HG02623 (cell line): ENCODE results near the gene TTC38.

Source experiments
- ATAC-seq: cut with Tn5 transposase; IDR thresholded peaks from one replicate; pipeline ENCODE4 v1.9.1; 2021; ENCODE audit warnings: moderate library complexity; ENCODE audit not compliant: unreplicated experiment

The TTC38 gene

DNA sequence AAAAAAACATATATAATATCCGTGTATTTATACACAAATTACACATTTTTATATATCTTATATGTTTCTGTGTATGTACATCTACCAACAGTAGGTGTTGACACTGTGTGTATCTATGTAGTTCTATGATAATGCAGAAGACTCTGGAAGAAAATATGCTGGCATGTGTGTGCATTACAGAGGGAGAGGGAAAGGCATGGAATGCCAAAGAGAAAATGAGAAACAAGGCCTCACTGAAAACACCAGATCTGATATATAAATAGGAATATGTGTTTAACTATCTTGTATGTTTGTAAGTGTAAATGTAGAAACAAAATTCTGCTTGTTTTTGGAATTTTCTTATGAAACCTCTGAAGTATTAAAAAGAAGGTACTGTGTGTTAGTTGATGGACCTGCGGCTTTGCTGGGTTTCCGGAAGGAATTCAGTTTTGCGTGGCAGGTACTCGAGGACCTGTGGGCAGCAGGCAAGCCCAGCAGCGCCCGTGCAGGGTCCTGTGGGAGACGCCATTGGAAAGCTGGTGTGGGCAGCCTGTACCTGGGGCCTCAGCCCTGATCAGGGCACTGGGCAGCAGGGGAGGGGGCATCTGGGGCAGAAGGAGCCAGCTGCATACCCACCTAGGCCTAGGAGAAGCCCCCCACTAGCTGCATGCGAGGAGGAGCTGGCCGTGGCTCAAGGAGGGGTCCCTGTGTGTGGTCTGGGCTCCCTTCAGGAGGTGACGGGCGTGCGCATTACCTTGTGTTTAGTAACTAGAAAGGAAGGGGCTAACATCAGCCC, 60.1 kb downstream of the TTC38 start:
- ATAC-seq: no peak

GRCh38 chr22:46328797-46329196, 61.0 kb downstream of the TTC38 start:
- ATAC-seq: no peak

DNA sequence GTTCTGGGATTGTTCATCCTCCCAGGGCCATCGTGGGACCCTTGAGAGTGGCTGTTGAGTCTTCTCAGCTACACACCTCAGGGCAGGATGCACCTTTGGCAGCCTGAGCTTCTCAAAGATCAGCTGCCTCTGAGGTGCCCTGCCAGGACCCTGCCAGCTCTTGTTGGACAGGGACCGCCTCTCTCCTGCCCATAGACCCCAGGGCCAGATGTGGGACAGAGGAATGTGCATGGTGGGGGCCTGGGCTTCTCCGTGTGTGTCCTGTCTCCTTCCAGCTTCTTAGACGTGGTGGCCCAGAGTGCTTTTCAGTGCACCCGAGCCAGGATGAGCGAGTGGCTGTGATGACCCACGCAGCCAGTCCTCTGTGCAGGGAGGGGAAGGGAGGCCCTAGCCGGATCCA, 61.8 kb downstream of the TTC38 start:
- no peak for ATAC-seq

DNA sequence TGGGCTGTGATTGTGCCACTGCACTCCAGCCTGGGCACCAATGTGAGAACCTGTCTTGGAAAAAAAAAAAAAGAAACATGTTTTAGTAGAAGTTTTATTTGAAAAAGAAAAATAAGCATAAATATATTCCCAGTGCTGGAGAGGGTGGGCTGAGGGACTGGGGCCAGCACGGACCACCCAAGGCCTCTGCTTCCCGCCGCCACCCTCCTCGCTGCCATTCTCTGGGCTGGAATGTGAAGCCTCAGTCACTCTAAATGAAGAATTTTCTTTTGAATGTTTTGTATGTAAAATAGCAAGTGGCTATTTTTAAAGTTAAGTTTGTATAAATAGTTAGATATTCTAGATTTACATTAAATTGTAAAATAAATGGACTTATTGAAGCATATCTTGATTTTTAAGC, 62.6 kb downstream of the TTC38 start:
- no peak for ATAC-seq

GRCh38 chr22:46331496-46331895, 63.7 kb downstream of the TTC38 start:
- no peak for ATAC-seq

GRCh38 chr22:46335201-46336118, 67.7 kb downstream of the TTC38 start, which contains the start of gene TRMU:
TRMU (plus strand) TSS chr22:46335714; CDS start chr22:46335765, 51 bp downstream.
- ATAC-seq: no peak

DNA sequence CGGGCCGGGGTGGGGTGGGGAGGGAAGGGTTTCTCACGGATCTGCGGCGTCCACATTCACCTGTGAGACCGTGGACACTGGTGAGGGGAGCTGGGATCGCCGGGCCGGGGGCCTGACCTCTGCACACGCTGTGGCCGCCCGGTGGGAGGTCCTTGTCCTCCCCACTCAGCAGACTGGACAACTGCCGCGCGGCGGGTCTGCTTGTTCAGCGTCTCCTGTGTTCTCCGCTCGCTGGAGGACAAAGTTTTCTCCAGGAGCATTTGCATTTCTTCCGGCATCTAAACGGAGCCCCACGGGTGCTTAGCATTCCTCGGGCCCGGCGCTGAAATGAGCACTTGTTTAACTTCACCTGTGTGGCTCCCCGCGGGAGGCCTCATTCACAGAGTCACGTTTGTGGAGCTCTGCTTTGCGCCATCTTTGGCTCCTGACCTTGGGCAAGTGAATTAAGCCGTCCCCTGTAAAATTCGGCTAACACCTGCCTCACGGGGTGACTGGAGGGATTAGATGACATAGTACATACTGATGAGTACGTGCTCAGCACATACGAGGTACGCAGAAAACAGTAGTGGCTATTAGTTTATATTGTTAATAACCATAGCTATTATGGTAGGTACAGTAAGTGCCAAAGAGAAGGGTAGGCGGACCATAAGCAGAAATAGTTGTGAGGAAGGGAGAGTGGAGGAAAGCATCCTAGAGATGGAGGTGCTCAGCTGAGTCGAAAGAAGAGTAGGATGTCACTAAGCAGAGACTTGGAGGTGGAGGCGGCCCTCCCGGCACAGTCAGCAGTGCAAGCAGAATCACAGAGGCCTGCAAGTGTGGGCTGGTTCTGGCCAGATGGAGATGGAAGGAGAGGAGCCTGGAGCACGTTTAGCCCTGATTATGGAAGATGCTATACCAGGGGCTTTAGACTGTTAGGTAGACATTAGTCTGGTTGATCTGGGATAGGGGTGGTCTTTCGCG, 68.6 kb downstream of the TTC38 start:
- no peak for ATAC-seq

- no peak for ATAC-seq
Measured at GRCh38 chr22:46337870-46338269, 70.1 kb downstream of the TTC38 start.

- no peak for ATAC-seq
Measured at GRCh38 chr22:46338636-46339035, 70.8 kb downstream of the TTC38 start.

DNA sequence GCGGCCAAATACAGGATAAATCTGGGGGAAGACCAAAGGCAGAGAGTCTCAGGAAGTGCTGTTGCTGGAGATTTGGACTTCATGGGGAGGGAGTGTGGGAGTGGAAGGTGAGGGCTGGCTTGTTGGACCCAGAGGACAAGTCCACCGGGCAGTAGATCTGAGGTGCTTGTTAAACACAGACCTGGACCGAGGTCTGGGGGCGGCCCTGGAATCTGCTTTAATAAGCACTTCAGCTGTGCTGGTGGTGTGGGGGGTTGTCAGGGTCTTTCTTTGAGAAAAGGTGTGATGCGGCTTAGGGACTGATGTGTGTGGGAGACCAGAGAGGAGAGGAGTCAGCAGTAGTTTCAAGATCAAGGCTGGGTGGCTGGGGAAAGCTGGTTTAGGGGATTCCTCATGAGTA, 72.1 kb downstream of the TTC38 start:
- ATAC-seq: no peak

DNA sequence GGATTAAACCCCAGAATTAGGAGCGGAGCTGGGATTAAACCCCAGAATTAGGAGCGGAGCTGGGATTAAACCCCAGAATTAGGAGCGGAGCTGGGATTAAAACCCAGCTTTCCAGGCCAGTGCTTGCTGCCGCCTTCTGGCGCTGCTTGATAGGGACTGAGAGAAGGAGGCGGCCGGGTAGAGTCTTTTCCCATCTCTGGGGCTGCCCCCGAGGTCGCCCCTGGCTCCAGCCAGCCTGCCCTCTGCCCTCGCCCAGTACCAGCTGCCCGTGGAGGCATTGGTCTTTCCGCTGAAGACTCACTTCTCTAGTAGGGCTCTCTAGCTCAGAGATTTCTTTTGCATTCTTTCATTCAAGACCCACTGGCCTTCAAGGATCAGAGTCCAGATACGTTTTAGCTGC, 72.9 kb downstream of the TTC38 start:
- ATAC-seq: no peak
